Left cardiac atrium (tissue), 4 donors: ENCODE results near the gene ATP5MC2. TPM values are rescaled to one million over a fixed set of nuclear protein-coding genes. Genes with fewer than 3 reads are reported as not detected.
"Not testable (repeated sequence)": the region's sequence is repeated elsewhere in the genome, so short reads cannot be mapped to it uniquely, and the experiment has no call there.

Experiments
- ATAC-seq, 2 donors: fragments of 200-7000 bp; cut with Tn5 transposase; one replicate each; pipeline ENCODE4 v1.9.1; 2020; ENCODE audit warnings: mild to moderate bottlenecking in 2 of 2, moderate library complexity in 2 of 2
- DNase-seq: peaks from one replicate; pipeline ENCODE4 v3.0.0-alpha.2; 2020
- intact Hi-C, 2 donors: fragments of 100-400 bp; cut with DNase I; formaldehyde crosslinking; loops; one replicate each; pipeline versions ENCODE4 v1.14.1 to v1.15.1; 2022 to 2023
- total RNA-seq, 2 donors: library from RNA; stranded (reverse); fragmentation: NEBNext Ultra II Directional; extraction: Animal tissue kit (Norgen Biotek cat#: 25700); gene quantifications; one replicate each; pipeline ENCODE4 v1.2.1, GENCODE V29; 2021
- donor health status: DM: no; HTN: yes; CAD: no.
- donor health status: DM: no; HTN: yes; CAD: no; lungs with severe emphysema.
- donor health status: DM: yes; HTN: yes; CAD: no.
- donor health status: Dilated cardiomyopathy.

The ATP5MC2 gene
- total RNA-seq, 2 donors from 2014 or later, result 416 TPM

GRCh38 chr12:53696285-53696654 lies 20.4 kb upstream of the ATP5MC2 start:
- intact Hi-C loops, result no loop called here
- DNase-seq (peak; percentile 69), ATAC-seq (peak; percentile 94)

DNA sequence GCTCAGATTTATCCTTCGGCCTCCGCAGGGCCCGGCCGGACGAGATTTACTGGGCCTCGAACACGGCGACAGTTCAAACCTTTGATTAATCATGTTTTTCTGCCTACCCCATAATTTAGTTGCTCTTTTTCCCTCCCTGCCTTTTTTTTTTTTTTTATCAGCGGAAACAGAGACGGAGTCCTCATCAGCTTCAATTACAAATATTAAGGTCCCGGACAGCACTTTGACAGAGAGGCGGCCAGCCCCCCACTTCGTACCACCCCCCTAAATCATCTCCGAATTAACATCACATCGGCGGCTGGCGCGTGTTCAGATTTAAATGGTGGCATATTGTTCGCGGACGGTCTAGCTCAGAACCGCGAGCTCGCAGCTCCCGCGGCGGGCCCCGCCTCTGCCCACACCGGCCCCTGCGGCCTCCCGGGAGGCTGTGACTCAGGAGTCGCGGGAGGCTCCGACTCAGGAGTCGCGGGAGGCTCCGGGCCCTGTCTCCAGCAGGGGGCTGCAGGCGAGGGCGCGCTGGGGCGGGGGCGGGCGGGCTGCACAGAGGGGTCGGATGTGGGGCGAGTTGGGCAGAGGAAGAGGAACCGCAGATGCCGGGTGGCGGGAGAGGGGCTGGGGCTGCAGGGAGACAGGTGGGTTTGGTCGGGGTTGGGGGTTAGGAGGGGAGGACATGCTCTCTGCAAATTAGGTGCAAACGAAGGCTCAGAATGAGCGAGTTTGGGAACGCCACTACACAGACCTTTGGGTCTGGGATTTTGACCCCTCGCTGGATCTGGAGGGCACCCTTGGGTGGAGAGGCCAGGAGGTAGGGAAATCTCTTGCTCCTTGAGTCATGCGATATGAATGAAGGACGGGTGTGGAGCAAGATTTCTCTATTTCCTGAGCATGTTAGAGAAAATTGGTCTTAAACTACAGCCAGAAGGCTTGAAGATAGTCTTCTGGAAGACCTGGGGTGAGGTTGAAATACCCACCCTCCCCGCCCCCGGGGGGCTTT lies 19.6 kb upstream of the ATP5MC2 start:
- peak; percentile 47 for DNase-seq
- intact Hi-C loops, result no loop called here
- peak; percentile 24 to 80 for ATAC-seq

GRCh38 chr12:53694756-53695151 lies 18.9 kb upstream of the ATP5MC2 start:
- intact Hi-C loops, result no loop called here
- ATAC-seq (no peak), DNase-seq (no peak)

GRCh38 chr12:53688134-53688533 lies 12.3 kb upstream of the ATP5MC2 start:
- ATAC-seq (no peak), DNase-seq (no peak)
- intact Hi-C loops, result no loop called here

GRCh38 chr12:53686436-53686835 lies 10.6 kb upstream of the ATP5MC2 start:
- intact Hi-C loops, result no loop called here
- no peak for ATAC-seq
- DNase-seq, result no peak

DNA sequence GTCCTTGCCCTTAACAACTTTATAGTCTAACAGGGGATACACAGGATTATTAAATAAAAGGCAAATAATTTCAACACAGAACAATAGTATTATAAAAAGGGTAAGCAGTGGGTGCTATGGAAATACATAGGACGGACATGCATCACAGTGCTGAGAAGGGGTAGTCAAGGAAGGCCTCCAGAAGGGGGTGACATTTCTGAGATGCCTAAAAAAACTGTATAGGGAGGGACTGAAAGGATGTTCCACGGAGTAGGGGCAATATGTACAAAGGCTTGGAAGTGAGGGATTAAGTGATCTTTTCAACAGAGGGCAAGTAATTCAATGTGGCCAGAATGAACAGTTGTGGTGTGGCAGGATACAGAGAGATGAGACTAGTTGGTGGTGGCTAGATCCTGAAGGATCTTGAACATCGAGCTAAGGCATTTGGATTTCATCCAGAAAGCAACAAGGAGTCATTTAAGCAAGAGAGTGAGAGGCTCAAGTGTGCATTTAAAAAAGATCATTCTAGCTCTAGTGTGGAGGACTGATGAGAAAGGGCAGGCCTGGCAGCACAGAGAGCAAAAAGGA lies 8.9 kb upstream of the ATP5MC2 start:
- ATAC-seq (no peak), DNase-seq (no peak)
- intact Hi-C loops, result no loop called here

DNA sequence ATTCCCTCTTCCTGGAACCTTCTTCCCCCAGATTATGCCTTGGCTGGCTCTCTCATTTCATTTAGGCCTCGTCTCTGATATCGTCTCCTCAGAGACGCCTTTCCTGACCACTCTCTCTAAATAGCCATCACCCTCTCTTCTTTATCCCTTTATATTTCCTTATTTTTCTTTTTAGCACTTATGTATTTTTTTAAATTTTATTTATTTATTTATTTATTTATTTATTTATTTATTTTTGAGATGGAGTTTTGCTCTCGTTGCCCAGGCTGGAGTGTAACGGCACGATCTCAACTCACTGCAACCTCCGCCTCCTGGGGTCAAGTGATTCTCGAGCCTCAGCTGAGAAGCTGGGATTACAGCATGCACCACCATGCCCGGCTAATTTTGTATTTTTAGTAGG lies 8.1 kb upstream of the ATP5MC2 start:
- DNase-seq, result no peak
- intact Hi-C loops, result no loop called here
- no peak for ATAC-seq

DNA sequence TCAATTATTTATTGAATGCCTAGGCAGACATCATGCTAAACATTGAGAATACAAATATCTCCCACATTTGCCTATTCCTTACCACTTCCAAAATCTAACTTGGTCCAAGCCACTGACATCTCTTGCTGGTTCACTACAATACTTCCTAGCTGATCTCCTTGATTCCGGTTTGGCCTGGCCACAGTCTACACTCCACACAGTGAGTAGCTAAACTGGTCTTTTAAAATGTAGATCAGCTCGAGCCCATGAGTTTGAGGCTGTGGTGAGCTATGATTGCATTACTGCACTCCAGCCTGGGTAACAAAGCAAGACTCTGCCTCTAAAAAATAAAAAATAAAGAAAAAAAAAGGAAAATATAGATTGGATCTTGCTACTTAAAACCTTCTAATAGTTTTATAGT lies 7.6 kb upstream of the ATP5MC2 start:
- no peak for DNase-seq
- ATAC-seq, result no peak
- intact Hi-C loops, result no loop called here

GRCh38 chr12:53680061-53680460 lies 4.2 kb upstream of the ATP5MC2 start:
- ATAC-seq, DNase-seq, intact Hi-C loops: not testable (repeated sequence)

GRCh38 chr12:53677800-53678148 lies 1.9 kb upstream of the ATP5MC2 start:
- no peak for ATAC-seq
- intact Hi-C loops, result loop anchor here (2.0 to 10.0 kb wide), 3 partner anchors 81 to 133 kb away; no protein-coding TSS in a partner anchor
- DNase-seq, result no peak

DNA sequence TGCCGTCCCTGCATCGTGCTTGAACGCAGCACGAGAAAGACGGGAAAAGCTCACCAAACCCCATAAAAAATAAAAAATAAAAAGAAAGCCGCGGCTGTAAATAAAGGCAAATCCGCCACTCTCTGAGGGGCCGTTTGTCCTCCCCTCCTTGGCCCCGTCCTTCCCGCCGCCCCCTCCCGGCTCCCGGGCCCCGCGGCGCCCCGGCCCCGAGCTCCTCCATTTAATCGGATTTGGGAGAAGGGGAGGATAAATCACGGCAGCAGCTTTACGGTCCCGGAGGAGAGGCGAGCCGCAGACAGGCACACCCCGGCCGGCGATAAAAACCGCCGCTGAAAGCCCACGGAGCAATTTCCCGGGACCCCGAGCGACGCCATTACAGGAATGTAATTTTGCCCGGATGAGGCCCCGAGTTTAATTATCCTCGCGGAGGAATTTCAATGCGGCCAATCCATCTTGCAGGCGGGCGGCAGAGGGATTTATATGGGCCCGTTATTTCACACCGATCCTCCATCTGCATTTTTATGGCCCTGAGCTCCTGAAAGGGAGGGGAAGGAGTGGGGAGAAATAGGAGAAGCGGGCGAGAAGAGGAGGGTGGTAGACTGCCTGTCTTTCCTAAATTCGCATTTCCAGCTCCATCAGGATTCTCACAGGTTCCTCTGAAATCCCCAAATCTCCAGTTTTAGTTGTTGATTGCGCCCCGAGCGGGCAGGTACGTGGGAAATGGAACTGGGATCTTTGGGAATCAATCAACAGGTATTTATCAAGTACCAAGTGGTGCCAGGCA lies 1.3 kb upstream of the ATP5MC2 start:
- DNase-seq (no peak), ATAC-seq (peak in 1 of 2 donors; percentile 5)
- intact Hi-C loops, result loop anchor here (2.0 to 10.0 kb wide), 3 partner anchors 80 to 132 kb away; no protein-coding TSS in a partner anchor

GRCh38 chr12:53676656-53677015 lies 753 bp upstream of the ATP5MC2 start:
- intact Hi-C loops, result loop anchor here (2.0 to 10.0 kb wide), 3 partner anchors 80 to 132 kb away; no protein-coding TSS in a partner anchor
- DNase-seq (peak; percentile 48), ATAC-seq (peak; percentile 19 to 46)

DNA sequence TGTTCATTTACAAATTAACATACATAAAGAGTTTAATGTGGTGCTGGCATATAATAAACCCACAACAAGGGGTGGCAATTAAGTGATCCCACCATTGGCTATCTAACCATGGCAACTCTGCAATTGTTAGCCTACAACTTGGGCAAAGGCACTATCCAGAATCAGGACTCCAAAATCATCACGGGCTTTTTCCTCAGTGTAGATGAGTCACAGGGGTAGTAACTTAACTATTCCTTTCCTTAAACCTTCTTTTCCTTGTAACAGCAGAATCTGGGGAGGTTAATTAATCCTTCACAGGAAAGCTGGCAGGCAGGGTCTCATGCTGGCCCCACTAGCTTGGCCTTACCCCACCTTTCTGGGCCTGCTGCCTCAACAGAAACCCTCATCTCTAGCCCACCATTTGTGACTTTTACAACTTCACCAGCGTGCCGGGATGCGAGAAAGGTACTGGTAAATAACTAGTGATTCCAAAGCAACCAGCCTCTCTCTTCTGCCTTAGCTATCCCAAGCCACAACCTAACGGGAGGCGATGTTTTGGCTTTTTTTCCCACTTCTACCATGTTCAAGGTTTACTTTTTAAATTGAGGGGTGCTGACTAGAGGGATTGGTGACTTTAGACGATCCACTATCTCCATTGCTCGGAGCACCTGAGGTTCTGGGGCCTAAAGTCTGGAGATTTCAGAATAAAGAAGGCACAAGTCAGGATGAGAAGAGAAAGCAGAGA lies 744 bp downstream of the ATP5MC2 start:
- no peak for DNase-seq
- intact Hi-C loops, result loop anchor here (5.0 to 10.0 kb wide), 2 partner anchors 48 to 130 kb away; partner anchors contain the start of gene ATF7 (in 1 of the 2)
- ATAC-seq, result no peak

DNA sequence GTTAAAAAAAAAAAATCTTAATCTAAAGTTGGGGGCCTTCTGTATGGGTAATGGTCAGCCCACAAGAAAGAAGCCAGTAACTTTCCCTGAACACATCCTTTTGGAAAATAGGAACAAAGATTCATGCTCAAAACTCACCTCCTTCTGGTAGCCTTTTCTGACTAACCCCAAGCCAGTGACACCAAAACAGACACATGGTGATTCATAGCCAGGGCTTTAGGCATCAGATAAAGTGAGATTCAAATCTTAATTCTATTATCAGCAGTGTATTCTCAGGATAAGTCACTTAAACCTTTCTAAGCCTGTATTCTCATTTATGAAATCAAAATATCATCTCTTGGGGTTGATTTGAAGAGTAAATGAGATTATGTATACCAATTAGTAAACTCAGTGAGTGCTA lies 4.9 kb downstream of the ATP5MC2 start:
- ATAC-seq, result no peak
- intact Hi-C loops, result loop anchor here (5.0 to 10.0 kb wide), 2 partner anchors 44 to 126 kb away; partner anchors contain the start of gene ATF7 (in 1 of the 2)
- no peak for DNase-seq

- DNase-seq, result no peak
- ATAC-seq, result no peak
- intact Hi-C loops, result loop anchor here (5.0 to 10.0 kb wide), 2 partner anchors 43 to 126 kb away; partner anchors contain the start of gene ATF7 (in 1 of the 2)
These were observed 5.6 kb downstream of the ATP5MC2 start for GRCh38 chr12:53670308-53670707.

DNA sequence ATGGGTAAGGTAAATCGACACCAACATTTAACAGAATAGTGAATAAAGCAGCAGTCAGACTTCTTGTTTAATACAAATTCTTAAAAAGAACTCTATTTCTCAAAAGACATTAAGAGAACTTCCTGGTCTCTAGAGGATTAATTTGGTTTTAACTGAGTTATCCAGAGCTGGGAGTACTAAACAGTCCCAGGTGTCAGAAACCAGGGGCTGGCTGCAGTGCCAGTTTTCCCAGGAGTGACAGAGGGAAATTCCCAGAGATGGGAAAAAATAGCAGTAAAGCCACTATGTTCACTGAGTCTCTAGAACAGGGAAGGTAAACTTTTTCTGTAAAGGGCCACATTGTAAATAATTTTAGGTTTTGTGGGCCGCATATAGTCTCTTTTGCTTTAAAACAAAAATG lies 8.8 kb downstream of the ATP5MC2 start:
- no peak for ATAC-seq
- no peak for DNase-seq
- intact Hi-C loops, result no loop called here

DNA sequence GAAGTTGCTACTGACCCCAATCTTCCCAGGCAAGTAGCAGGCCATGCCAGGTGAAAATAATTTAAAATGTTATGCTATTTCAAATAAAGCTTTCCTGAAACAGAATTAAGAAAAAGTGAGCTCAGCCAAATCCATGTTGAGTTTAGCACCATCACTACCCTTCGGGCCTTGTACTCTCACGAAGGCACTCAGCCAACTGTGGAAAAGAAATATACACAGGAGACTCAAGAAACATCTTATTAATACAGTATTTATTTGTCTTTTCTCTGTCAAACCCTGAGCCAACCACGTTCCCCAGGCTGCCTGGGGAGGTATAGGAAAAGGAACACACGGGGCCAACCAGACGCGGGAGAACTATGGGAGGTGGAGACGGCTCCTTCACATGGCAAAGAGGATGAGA lies 10.9 kb downstream of the ATP5MC2 start:
- DNase-seq, result no peak
- intact Hi-C loops, result no loop called here
- no peak for ATAC-seq

GRCh38 chr12:53664191-53664590 lies 11.7 kb downstream of the ATP5MC2 start:
- DNase-seq (no peak), ATAC-seq (no peak)
- intact Hi-C loops, result no loop called here

DNA sequence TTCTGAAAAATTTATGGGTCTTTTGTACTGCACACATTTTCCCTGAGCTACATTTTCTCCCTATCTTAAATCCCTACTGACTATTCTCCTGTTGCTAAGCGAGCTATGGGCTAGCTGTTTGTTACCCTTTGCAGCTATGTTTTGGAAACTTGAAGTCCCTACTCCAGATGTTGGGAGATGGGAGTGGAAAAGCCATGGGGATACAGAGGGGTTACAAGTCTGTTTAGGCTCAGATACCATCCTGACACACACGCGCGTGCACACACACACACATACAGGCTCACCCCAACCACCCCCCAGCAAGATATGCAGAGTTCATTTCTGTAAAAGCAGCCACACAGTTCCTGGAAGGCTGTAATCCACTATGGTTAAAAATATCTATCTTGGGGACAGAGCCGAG lies 15.8 kb downstream of the ATP5MC2 start:
- ATAC-seq (peak; percentile 35 to 53), DNase-seq (peak; percentile 40)
- intact Hi-C loops, result no loop called here
